Mesenchymal stem cell (in vitro differentiated cells and primary cell): ENCODE data around the gene AOPEP.

ENCODE experiments used
- DNase-seq: peaks from one replicate; pipeline ENCODE4 v3.0.0-alpha.2; 2013
- H2AFZ ChIP-seq: one replicate; pipeline ENCODE4 v1.6.1; 2013; ENCODE audit warnings: low read depth, mild to moderate bottlenecking, control low read depth, inconsistent platforms, low read length, moderate library complexity
- H2AK5ac ChIP-seq: 2 replicates; pipeline ENCODE4 v1.6.1; 2013; ENCODE audit warnings: low read length, moderate library complexity, mild to moderate bottlenecking, inconsistent platforms; ENCODE audit not compliant: severe bottlenecking
- H2BK120ac ChIP-seq: one replicate; pipeline ENCODE4 v1.6.1; 2013; ENCODE audit warnings: low read depth, mild to moderate bottlenecking, inconsistent platforms, low read length, moderate library complexity
- H2BK12ac ChIP-seq, 2 experiments: one replicate each; pipeline ENCODE4 v1.6.1; 2013; ENCODE audit warnings: inconsistent platforms in 2 of 2, low read length in 2 of 2, mild to moderate bottlenecking in 2 of 2, moderate library complexity in 2 of 2, control low read depth in 1 of 2
- H2BK15ac ChIP-seq: one replicate; pipeline ENCODE4 v1.6.1; 2013; ENCODE audit warnings: mild to moderate bottlenecking, low read depth, inconsistent platforms; ENCODE audit not compliant: poor library complexity, severe bottlenecking
- H2BK5ac ChIP-seq: 2 replicates; pipeline ENCODE4 v1.6.1; 2013; ENCODE audit warnings: low read depth, mild to moderate bottlenecking, low read length, control low read depth, inconsistent platforms; ENCODE audit not compliant: poor library complexity, severe bottlenecking
- H3K14ac ChIP-seq, 2 experiments: one replicate each; pipeline ENCODE4 v1.6.1; 2013; ENCODE audit warnings: inconsistent platforms in 2 of 2, low read length in 2 of 2, control low read depth in 1 of 2, mild to moderate bottlenecking in 1 of 2, moderate library complexity in 1 of 2
- H3K18ac ChIP-seq, 2 experiments: one replicate each; pipeline ENCODE4 v1.6.1; 2013; ENCODE audit warnings: inconsistent platforms in 2 of 2, low read length in 2 of 2, control low read depth in 1 of 2, low read depth in 1 of 2, mild to moderate bottlenecking in 1 of 2
- H3K23ac ChIP-seq, 2 experiments: one replicate each; pipeline ENCODE4 v1.6.1; 2013; ENCODE audit warnings: inconsistent platforms in 2 of 2, low read length in 2 of 2, mild to moderate bottlenecking in 2 of 2, moderate library complexity in 2 of 2, control low read depth in 1 of 2
- H3K27ac ChIP-seq: 2 replicates; pipeline ENCODE4 v1.5.1; 2013; ENCODE audit warnings: mild to moderate bottlenecking, moderate library complexity, low read length, control low read depth, inconsistent platforms; ENCODE audit not compliant: poor library complexity, severe bottlenecking
- H3K27me3 ChIP-seq, 2 experiments: 2 replicates each; pipeline versions ENCODE4 v1.6.1 to v1.7.0; 2013; ENCODE audit warnings: low read length in 2 of 2, mild to moderate bottlenecking in 2 of 2, moderate library complexity in 2 of 2, control low read depth in 1 of 2, inconsistent platforms in 1 of 2; ENCODE audit not compliant: control insufficient read depth in 1 of 2, insufficient read depth in 1 of 2
- H3K36me3 ChIP-seq, 2 experiments: 2 replicates each; pipeline versions ENCODE4 v1.6.1 to v1.7.0; 2013; ENCODE audit warnings: low read length in 2 of 2, control low read depth in 1 of 2, inconsistent platforms in 1 of 2, low read depth in 1 of 2, mild to moderate bottlenecking in 1 of 2; ENCODE audit not compliant: insufficient read depth in 2 of 2, control insufficient read depth in 1 of 2
- H3K4ac ChIP-seq, 2 experiments: one replicate each; pipeline ENCODE4 v1.6.1; 2013; ENCODE audit warnings: inconsistent platforms in 2 of 2, low read length in 2 of 2, mild to moderate bottlenecking in 2 of 2, moderate library complexity in 2 of 2, control low read depth in 1 of 2, low read depth in 1 of 2
- H3K4me1 ChIP-seq: 2 replicates; pipeline ENCODE4 v1.6.1; 2013; ENCODE audit warnings: low read depth, low read length, control low read depth; ENCODE audit not compliant: control insufficient read depth, insufficient read depth
- H3K4me2 ChIP-seq: 2 replicates; pipeline ENCODE4 v1.6.1; 2013; ENCODE audit warnings: low read length, mild to moderate bottlenecking, inconsistent platforms; ENCODE audit not compliant: poor library complexity, severe bottlenecking
- H3K4me3 ChIP-seq, 2 experiments: 2 replicates each; pipeline versions ENCODE4 v1.5.1 to v1.7.0; 2013; ENCODE audit warnings: low read length in 2 of 2, mild to moderate bottlenecking in 2 of 2, control low read depth in 1 of 2, low read depth in 1 of 2; ENCODE audit not compliant: insufficient read depth in 1 of 2
- H3K79me1 ChIP-seq: replicated peaks from 2 replicates; pipeline ENCODE4 v1.6.1; 2013; ENCODE audit warnings: mild to moderate bottlenecking, control low read depth, low read length, inconsistent platforms; ENCODE audit not compliant: poor library complexity, severe bottlenecking
- H3K9ac ChIP-seq: 2 replicates; pipeline ENCODE4 v1.7.0; 2013; ENCODE audit warnings: mild to moderate bottlenecking, low read length, moderate library complexity
- H3K9me3 ChIP-seq: 2 replicates; pipeline ENCODE4 v1.7.0; 2013; ENCODE audit warnings: mild to moderate bottlenecking, low read length; ENCODE audit not compliant: control insufficient read depth
- H4K8ac ChIP-seq: one replicate; pipeline ENCODE4 v1.6.1; 2013; ENCODE audit warnings: inconsistent platforms, mild to moderate bottlenecking, low read length, moderate library complexity
- H4K91ac ChIP-seq: one replicate; pipeline ENCODE4 v1.6.1; 2013; ENCODE audit warnings: mild to moderate bottlenecking, low read length, inconsistent platforms
- WGBS: methylation state at CpG from one replicate; pipeline ENCODE4 v1.1.7; 2013; ENCODE audit warnings: mixed read lengths; 5-methylcytosine and 5-hydroxymethylcytosine counted together

The AOPEP gene

DNA sequence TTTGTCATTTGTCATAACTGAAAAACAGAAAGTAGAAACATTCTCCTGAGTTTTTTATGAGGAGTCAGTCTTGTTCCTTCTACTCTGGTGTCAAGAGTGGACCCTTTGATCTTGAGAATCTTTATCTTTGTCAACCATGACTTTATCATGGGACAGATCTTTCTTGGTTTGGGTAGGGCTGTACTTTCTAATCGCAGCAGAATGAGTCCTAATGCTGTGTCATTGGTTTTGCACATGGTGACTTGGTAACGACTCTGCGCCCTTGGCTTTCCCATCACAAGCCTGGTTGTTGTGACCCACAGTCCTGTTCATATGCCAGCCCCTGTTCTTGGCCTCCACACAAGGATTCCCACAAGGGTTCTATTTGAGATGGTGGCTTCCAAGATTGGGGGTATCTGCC is 45.6 kb downstream of the AOPEP start:
- no peak overlapping the region for H3K14ac ChIP-seq
- WGBS: 94% methylated on average over 3 of the region's 3 CpGs
- H3K27me3 ChIP-seq: no peaks in the 10 kb centered on the region
- H2BK5ac ChIP-seq: no peak overlapping the region
- no peak overlapping the region for H2BK15ac ChIP-seq
- no peak overlapping the region for H3K4me3 ChIP-seq
- H3K9ac ChIP-seq: no peak overlapping the region
- DNase-seq: no peak
- no peak overlapping the region for H2AFZ ChIP-seq
- H3K4ac ChIP-seq: no peak overlapping the region
- H3K18ac ChIP-seq: peak overlapping the region in 1 of 2 experiments; percentile 5
- no peaks in the 10 kb centered on the region for H3K36me3 ChIP-seq
- H3K79me1 ChIP-seq: peaks cover 47% of the 10 kb centered on the region
- no peaks in the 10 kb centered on the region for H3K9me3 ChIP-seq
- no peak overlapping the region for H2AK5ac ChIP-seq
- H3K4me2 ChIP-seq: no peak overlapping the region
- H3K23ac ChIP-seq: peak overlapping the region in 1 of 2 experiments; percentile 72
- no peak overlapping the region for H4K91ac ChIP-seq
- no peak overlapping the region for H2BK120ac ChIP-seq
- H4K8ac ChIP-seq: no peak overlapping the region
- H3K27ac ChIP-seq: no peak overlapping the region
- peaks cover 2% of the 10 kb centered on the region for H3K4me1 ChIP-seq
- H2BK12ac ChIP-seq: no peak overlapping the region

GRCh38 chr9:94772639-94773303 is 46.3 kb downstream of the AOPEP start:
- Histone ChIP-seq H3K36me3 (no peaks in the 10 kb centered on the region), H3K27me3 (no peaks in the 10 kb centered on the region), H3K27ac (no peak overlapping the region), H3K4ac (no peak overlapping the region), H3K18ac (no peak overlapping the region), H2AK5ac (no peak overlapping the region), H3K4me3 (no peak overlapping the region), H2AFZ (no peak overlapping the region), H3K9ac (no peak overlapping the region), H2BK12ac (no peak overlapping the region), H3K4me1 (peaks cover 2% of the 10 kb centered on the region), H3K14ac (no peak overlapping the region), H3K4me2 (no peak overlapping the region), H4K91ac (no peak overlapping the region), H3K23ac (no peak overlapping the region), H2BK15ac (no peak overlapping the region), H2BK5ac (no peak overlapping the region), H4K8ac (no peak overlapping the region), H3K79me1 (peaks cover 46% of the 10 kb centered on the region), H3K9me3 (no peaks in the 10 kb centered on the region), H2BK120ac (no peak overlapping the region)
- 78% methylated on average over 3 of the region's 4 CpGs for WGBS
- peak; percentile 64 for DNase-seq

GRCh38 chr9:94773655-94774054 is 47.2 kb downstream of the AOPEP start:
- H3K4me3 ChIP-seq: no peak overlapping the region
- no peak overlapping the region for H3K18ac ChIP-seq
- no peak overlapping the region for H2BK12ac ChIP-seq
- no peaks in the 10 kb centered on the region for H3K9me3 ChIP-seq
- no peak overlapping the region for H3K4ac ChIP-seq
- no peak overlapping the region for H2AK5ac ChIP-seq
- H2BK5ac ChIP-seq: no peak overlapping the region
- H3K4me1 ChIP-seq: no peaks in the 10 kb centered on the region
- no peak overlapping the region for H2BK120ac ChIP-seq
- H3K79me1 ChIP-seq: peaks cover 46% of the 10 kb centered on the region
- no peak overlapping the region for H4K8ac ChIP-seq
- no peak overlapping the region for H3K27ac ChIP-seq
- WGBS: 97% methylated on average over 5 of the region's 5 CpGs
- H2AFZ ChIP-seq: no peak overlapping the region
- H3K36me3 ChIP-seq: no peaks in the 10 kb centered on the region
- H2BK15ac ChIP-seq: no peak overlapping the region
- DNase-seq: no peak
- no peak overlapping the region for H3K23ac ChIP-seq
- no peak overlapping the region for H3K4me2 ChIP-seq
- no peaks in the 10 kb centered on the region for H3K27me3 ChIP-seq
- H3K14ac ChIP-seq: no peak overlapping the region
- no peak overlapping the region for H4K91ac ChIP-seq
- H3K9ac ChIP-seq: no peak overlapping the region

DNA sequence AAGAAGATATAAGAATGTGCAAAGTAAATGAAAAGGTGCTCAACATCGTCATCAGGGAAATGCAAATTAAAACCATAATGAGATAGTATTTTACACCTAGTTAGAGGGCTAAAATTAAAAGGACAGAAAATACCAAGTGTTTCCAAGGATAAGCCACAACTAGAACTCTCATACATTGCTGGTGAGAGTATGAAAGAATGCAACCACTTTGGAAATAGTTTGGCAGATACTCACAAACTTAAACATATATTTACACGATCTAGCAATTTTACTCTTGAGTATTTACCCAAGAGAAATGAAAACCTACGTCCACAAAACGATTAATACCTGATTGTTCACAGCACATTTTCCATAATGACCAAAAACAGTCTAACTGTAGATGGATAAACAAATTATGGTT is 51.5 kb downstream of the AOPEP start:
- no peak overlapping the region for H3K4me2 ChIP-seq
- H3K9ac ChIP-seq: no peak overlapping the region
- peaks cover 17% of the 10 kb centered on the region for H3K79me1 ChIP-seq
- no peak overlapping the region for H3K4me3 ChIP-seq
- no peaks in the 10 kb centered on the region for H3K9me3 ChIP-seq
- no peak overlapping the region for H2BK12ac ChIP-seq
- no peak overlapping the region for H2BK15ac ChIP-seq
- no peak overlapping the region for H2BK5ac ChIP-seq
- no peak overlapping the region for H3K14ac ChIP-seq
- no peak overlapping the region for H2BK120ac ChIP-seq
- no peaks in the 10 kb centered on the region for H3K36me3 ChIP-seq
- no peak overlapping the region for H3K27ac ChIP-seq
- H3K27me3 ChIP-seq: no peaks in the 10 kb centered on the region
- H2AFZ ChIP-seq: no peak overlapping the region
- WGBS: 95% methylated on average over 2 of the region's 4 CpGs
- H4K8ac ChIP-seq: no peak overlapping the region
- no peak overlapping the region for H4K91ac ChIP-seq
- no peak overlapping the region for H3K18ac ChIP-seq
- H3K4me1 ChIP-seq: no peaks in the 10 kb centered on the region
- H3K23ac ChIP-seq: no peak overlapping the region
- no peak overlapping the region for H2AK5ac ChIP-seq
- no peak overlapping the region for H3K4ac ChIP-seq
- DNase-seq: no peak
